GM21786 (cell line): Measurements from ENCODE around the gene ROBO1.
"Not testable (repeated sequence)": the region's sequence is repeated elsewhere in the genome, so short reads cannot be mapped to it uniquely, and the experiment has no call there.

Source experiments
- ATAC-seq: cut with Tn5 transposase; IDR thresholded peaks from one replicate; pipeline ENCODE4 v1.9.1; 2021; ENCODE audit not compliant: unreplicated experiment

Gene ROBO1

GRCh38 chr3:79325833-79326383 lies 441.9 kb downstream of the ROBO1 start:
- not testable (repeated sequence) for ATAC-seq

GRCh38 chr3:79317551-79318518 lies 450.0 kb downstream of the ROBO1 start:
- no peak for ATAC-seq

GRCh38 chr3:79314962-79315361 lies 452.8 kb downstream of the ROBO1 start:
- ATAC-seq, result no peak

GRCh38 chr3:79314544-79314943 lies 453.3 kb downstream of the ROBO1 start:
- no peak for ATAC-seq

- ATAC-seq, result no peak
These were observed 457.8 kb downstream of the ROBO1 start for GRCh38 chr3:79310016-79310415.

GRCh38 chr3:79306934-79307570 lies 460.7 kb downstream of the ROBO1 start:
- no peak for ATAC-seq

GRCh38 chr3:79299949-79300635 lies 467.7 kb downstream of the ROBO1 start:
- not testable (repeated sequence) for ATAC-seq

GRCh38 chr3:79297245-79297960 lies 470.4 kb downstream of the ROBO1 start:
- no peak for ATAC-seq

GRCh38 chr3:79286882-79287281 lies 480.9 kb downstream of the ROBO1 start:
- no peak for ATAC-seq

- no peak for ATAC-seq
These were observed 481.9 kb downstream of the ROBO1 start for GRCh38 chr3:79285871-79286270.

GRCh38 chr3:79285380-79285779 lies 482.4 kb downstream of the ROBO1 start:
- no peak for ATAC-seq

GRCh38 chr3:79284781-79285180 lies 483.0 kb downstream of the ROBO1 start:
- peak; percentile 38 for ATAC-seq

GRCh38 chr3:79278681-79279080 lies 489.1 kb downstream of the ROBO1 start:
- no peak for ATAC-seq

GRCh38 chr3:79268422-79268821 lies 499.4 kb downstream of the ROBO1 start:
- no peak for ATAC-seq

GRCh38 chr3:79264892-79265291 lies 502.9 kb downstream of the ROBO1 start:
- no peak for ATAC-seq

GRCh38 chr3:79263423-79263822 lies 504.4 kb downstream of the ROBO1 start:
- ATAC-seq, result no peak

- ATAC-seq, result no peak
These were observed 509.3 kb downstream of the ROBO1 start for GRCh38 chr3:79258479-79258878.

GRCh38 chr3:79257791-79258190 lies 510.0 kb downstream of the ROBO1 start:
- ATAC-seq, result no peak

GRCh38 chr3:79255702-79256101 lies 512.1 kb downstream of the ROBO1 start:
- ATAC-seq, result no peak

GRCh38 chr3:79255292-79255691 lies 512.5 kb downstream of the ROBO1 start:
- ATAC-seq, result no peak

- no peak for ATAC-seq
These were observed 514.1 kb downstream of the ROBO1 start for GRCh38 chr3:79253704-79254103.
